Right renal cortex interstitium (tissue), 3 donors: ENCODE measurements around the gene PHLDB3. TPM values are rescaled to one million over a fixed set of nuclear protein-coding genes. Genes with fewer than 3 reads are reported as not detected.

Experiments used
- DNase-seq, 3 donors: peaks; one replicate each; pipeline ENCODE4 v3.0.0-alpha.2; 2013; ENCODE audit warnings: low read depth in 3 of 3, low spot score in 2 of 3
- polyA plus RNA-seq, 3 donors: library from polyadenylated mRNA; unstranded; fragments of 120-200 nt; gene quantifications; one replicate each; pipeline ENCODE4 v1.2.1, GENCODE V29; 2013; ENCODE audit not compliant: insufficient read length in 3 of 3

Gene PHLDB3
- polyA plus RNA-seq, 3 donors = 5.0 to 6.9 (median 5.6) TPM

DNA sequence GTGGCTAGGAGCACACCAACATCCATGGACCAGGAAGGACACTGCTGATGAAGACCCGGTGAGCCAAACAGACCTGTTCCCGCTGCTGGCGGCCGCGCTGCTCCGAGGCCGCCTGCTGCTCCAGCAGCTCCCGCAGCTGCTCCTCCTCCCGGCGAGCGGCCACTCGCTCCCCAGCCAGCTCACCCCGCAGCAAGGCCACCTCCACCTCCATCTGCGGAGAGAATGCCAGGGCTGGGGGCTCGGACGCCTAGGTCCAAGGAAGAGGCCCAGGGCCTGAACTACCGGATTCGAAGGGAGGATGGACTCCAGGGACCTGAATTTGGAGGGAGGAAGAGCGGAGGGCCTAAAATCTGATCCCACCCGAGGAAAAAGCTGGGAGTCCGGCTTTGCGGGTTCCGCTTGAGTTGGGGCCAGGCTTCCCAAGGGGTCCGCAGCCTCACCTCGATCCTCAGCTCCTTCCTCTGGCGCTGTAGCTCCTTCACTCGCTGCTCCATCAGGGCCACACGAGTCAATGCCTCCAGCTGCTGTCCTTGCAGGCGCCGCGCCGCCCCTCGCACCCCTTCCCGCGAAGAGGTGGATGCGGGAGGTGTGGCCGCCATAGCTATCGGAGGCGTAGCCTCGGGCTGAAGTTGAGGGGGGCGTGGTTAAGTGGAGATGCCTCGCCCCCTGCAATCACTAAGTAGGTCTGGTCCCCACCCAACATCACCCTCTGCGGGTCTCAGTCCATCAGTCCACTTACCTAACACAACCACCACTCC is 2.7 kb downstream of the PHLDB3 start:
- no peak for DNase-seq

GRCh38 chr19:43499042-43499441 is 5.5 kb downstream of the PHLDB3 start:
- DNase-seq = no peak

GRCh38 chr19:43498233-43498842 is 6.2 kb downstream of the PHLDB3 start:
- DNase-seq = no peak

DNA sequence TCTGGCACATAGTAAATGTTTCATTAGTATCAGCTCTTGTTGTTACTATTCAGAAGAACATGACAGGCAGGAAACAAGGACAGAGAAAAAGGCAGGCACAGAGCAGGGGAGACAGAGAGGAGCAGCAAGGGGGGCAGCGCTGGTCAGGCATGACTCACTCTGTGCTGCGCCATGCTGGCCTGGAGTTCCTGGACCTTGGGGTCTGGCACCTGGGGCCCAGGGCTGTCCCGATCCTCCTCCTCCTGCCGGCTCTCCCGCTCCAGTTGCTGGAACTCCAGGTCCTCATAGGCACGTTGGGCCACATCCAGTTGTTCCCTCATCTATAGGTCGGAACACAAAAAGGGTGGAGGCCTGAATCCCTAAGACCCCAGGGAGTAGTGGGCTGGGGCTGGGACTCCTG is 7.6 kb downstream of the PHLDB3 start:
- DNase-seq = no peak

GRCh38 chr19:43495082-43495481 is 9.5 kb downstream of the PHLDB3 start:
- DNase-seq = no peak

- DNase-seq = no peak
Measured at GRCh38 chr19:43490759-43491158, 13.8 kb downstream of the PHLDB3 start.

GRCh38 chr19:43489979-43490599 is 14.5 kb downstream of the PHLDB3 start:
- DNase-seq = no peak

DNA sequence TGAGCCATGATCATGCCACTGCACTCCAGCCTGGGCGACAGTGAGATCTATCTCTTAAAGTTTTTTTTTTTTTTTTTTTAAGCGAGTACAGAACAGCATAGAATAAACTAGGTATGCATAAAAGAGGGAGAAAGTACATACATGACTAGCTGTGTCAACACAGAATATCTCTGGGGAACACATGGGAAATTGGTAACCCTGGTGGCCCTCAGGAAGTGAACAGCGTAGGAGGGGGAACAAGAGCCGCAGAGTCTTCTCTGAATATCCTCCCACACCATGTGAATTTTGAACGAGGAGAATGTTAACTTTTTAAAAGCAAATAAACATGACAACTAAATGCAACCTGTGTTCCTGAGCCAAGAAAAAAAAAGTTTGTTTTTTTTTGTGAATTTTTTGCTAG is 15.2 kb downstream of the PHLDB3 start:
- DNase-seq = no peak

DNA sequence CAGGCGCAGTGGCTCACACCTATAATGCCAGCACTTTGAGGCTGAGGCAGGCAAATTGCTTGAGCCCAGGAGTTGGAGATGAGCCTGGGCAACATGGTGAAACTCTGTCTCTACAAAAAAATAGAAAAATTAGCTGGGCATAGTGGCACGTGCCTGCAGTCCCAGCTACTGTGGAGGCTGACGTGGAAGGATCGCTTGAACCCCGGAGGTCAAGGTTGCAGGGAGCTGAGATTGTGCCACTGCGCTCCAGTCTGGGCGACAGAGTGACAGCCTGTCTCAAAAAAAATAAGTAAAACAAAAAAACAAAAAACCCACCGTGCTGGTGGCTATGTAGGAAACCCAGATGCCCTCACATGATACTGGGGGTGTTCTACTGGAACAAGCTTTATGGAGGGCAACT is 16.4 kb downstream of the PHLDB3 start:
- no peak for DNase-seq

DNA sequence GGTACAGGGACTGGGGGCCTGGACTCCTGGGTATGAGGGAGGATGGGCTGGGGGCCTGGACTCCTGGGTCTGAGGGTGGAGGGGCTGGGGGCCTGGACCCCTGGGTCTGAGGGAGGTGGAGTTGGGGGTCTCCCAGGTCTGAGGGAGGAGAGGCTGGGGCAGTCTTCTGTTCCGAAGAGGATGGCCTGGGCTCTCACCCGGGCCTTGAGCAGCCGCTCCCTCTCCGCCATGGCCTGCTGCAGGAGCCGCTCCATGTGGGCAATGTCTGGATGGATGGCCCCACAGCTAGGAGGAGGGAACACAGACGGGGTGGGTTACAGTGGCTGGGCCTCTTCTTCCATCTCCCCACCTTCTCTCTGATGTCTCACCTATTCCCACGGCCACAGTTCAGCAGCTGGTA is 18.1 kb downstream of the PHLDB3 start:
- no peak for DNase-seq

DNA sequence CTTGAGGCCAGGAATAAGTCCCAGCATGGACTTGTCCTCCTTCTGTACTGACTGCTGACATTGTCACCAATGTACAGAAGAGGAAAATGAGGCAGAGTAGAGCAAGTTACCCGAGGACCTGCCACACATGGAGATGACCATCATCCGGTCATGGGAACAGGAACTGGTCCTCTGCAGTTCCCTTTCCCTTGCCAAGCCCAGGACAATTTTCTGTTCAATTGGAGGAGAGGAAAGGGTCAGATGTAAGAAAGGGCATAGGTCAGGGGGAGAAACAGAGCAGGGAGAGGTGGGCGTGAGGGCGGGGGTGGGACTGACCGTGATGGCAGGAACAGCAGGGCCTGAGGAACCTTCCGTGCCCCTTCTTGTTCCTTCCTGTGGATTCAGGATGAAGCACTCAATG is 18.6 kb downstream of the PHLDB3 start:
- DNase-seq = no peak

- no peak for DNase-seq
Measured at GRCh38 chr19:43483281-43483680, 21.3 kb downstream of the PHLDB3 start.

DNA sequence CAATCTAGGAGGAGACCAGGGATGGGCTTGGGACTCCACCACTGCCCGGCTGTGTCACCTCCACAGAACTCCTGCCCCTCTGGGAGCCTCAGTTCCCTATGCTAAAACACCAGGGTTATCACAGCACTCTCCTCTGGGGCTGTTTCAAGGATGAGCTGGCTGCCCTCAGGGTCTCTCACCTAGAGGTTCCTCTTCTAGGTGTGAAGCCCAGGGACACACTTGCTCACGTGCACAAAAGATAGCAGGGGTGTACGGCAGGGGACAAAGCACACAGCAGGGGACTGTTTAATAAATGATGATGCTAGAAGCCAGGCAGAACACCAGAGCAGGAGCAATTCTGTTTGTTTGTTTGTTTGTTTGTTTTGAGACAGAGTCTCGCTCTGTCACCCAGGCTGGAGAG is 22.4 kb downstream of the PHLDB3 start:
- DNase-seq = no peak

- no peak for DNase-seq
Measured at GRCh38 chr19:43481701-43482100, 22.8 kb downstream of the PHLDB3 start.

DNA sequence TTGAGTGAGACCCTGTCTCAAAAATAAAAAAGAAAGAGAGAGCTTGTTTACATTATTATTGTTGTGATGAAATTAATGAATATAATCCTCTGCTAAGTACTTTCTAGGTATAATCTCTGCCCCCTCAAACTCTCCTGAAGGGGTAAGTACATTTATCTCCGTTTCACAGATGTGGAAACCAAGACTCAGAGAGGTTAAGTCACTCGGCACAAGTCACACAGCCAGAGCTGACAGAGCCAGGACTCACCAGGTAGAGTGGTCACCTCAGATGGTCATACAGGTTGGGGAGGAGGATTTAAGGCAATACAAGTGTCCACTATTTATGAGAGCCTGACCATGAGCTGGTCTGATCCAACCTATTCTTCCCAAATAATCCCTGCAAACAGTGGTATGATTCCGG is 24.0 kb downstream of the PHLDB3 start:
- no peak for DNase-seq

GRCh38 chr19:43479961-43480561 is 24.5 kb downstream of the PHLDB3 start:
- no peak for DNase-seq

GRCh38 chr19:43479226-43479625 is 25.3 kb downstream of the PHLDB3 start:
- no peak for DNase-seq

DNA sequence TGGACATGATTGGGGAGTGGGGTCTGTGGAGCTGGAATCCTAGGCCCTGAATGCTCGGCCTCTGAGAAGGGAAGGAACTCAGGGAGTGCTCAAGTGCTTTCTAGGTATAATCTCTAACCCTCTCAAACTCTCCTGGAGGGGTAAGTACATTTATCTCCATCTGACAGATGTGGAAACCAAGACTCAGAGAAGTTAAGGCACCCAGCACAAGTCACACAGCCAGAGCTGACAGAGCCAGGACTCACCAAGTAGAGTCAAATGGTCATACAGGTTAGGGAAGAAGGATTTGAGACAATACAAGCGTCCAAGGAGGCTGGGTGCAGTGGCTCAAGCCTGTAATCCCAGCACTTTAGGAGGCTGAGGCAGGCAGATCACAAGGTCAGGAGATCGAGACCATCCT is 26.2 kb downstream of the PHLDB3 start:
- no peak for DNase-seq

DNA sequence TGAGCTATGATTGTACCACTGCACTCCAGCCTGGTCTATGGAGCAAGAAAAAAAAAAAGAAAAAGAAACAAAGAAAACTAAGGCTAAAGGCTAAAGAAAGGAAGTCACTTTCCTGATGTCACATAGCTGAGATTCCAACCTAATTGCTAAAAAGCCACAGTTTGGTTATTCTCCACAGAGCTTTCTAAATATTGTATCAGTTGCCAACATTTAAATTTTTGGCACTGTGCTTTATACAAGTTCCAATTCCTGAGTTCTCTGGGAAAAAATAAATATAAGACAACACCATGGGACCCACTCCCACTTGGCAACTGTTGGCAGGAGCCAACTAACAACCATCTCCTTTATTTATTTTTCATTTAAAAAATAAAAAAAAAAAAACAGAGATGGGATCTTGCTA is 27.9 kb downstream of the PHLDB3 start:
- DNase-seq = no peak

- DNase-seq = peak; percentile 80 to 89 (median 84)
Measured at GRCh38 chr19:43474986-43475705, 29.4 kb downstream of the PHLDB3 start.

DNA sequence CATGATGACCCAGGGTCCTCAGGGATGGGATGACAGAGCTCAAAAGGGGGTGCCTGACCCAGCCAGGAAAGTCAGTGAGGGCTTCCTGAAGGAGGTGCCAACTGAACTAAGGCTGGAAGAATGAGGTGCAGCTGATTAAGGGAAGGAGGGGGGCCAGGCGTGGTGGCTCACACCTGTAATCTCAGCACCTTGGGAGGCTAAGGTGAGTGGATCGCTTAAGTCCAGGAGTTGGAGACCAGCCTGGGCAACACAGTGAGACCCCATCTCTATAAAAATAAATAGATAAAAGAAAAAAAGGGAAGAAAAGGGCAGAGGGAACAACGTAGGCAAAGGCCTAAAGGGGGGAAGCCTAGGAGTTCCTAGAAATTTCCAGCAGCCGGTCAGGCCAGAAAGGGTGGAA is 30.1 kb downstream of the PHLDB3 start:
- DNase-seq = no peak
